Measurements from ENCODE around the gene RCC1.
A peak's percentile ranks its signal among the peaks of the same experiment; 100 is the strongest.
"Not testable (repeated sequence)": the region's sequence is repeated elsewhere in the genome, so short reads cannot be mapped to it uniquely, and the experiment has no call there.

Gene RCC1

DNA sequence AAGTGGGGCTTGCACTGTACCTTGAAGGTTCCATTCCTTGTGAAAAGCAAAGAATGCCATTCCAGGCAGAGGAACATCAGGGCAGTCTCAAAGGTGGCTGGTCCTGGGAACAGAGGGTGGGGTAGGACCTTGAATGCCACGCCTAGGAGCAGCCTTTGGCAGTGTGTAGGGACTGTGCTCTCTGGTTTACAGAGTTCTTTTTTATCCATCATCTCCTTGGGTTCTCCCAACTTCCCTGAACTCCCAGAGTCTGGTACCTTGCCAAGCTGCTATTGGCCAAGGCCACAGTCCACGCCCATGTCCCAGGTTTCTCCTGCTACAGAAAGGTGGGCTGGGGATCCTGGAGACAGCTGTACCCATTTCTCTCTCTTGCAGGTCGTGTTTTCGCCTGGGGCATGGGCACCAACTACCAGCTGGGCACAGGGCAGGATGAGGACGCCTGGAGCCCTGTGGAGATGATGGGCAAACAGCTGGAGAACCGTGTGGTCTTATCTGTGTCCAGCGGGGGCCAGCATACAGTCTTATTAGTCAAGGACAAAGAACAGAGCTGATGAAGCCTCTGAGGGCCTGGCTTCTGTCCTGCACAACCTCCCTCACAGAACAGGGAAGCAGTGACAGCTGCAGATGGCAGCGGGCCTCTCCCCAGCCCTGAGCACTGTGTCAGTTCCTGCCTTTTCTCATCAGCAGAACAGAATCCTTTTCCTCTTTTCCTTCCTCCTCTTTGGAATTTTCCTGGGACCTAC, 31.8 kb downstream of the RCC1 start:
- DNase-seq (ENCODE audit: low read depth): no peak
- H3K4me3 ChIP-seq (ENCODE audit: low read depth, low read length): no peak overlapping the region

DNA sequence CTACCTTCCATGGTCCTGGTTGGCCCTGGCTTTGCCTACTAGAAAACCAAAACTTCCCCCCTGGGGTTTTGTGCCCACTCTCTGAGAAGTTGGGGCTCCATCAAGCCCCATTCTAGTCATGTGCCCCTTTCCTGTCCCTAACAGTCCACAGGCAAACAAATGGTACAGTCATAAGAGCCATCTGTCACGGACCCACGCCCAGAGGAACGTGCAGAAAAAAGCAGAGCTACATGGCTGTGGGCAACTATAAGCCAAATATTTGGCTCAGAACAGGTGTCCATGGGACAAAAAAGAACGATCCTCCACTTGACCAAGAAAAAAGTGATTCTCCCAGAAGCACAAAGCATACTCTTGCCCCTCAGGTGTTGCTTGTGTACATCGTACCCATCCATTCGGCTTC, 32.4 kb downstream of the RCC1 start:
- DNase-seq (ENCODE audit: low read depth): no peak
- H3K4me3 ChIP-seq (ENCODE audit: low read depth, low read length): no peak overlapping the region

DNA sequence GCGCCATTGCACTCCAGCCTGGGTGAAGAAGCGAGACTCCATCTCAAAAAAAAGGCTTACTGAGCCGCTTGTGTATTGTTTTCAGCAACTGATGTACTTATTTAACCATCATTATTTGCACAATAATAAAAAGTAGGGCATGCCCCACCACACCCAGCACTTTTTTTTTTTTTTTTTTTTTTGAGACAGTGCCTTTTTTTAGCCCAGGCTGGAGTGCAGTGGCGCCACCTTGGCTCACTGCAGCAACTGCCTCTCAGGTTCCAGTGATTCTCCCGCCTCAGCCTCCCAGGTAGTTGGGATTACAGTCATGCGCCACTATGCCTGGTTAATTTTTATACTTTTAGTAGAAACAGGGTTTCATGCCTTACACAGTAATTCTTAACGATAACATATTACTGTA, 34.8 kb downstream of the RCC1 start:
- H3K4me3 ChIP-seq (ENCODE audit: low read depth, low read length): no peak overlapping the region

DNA sequence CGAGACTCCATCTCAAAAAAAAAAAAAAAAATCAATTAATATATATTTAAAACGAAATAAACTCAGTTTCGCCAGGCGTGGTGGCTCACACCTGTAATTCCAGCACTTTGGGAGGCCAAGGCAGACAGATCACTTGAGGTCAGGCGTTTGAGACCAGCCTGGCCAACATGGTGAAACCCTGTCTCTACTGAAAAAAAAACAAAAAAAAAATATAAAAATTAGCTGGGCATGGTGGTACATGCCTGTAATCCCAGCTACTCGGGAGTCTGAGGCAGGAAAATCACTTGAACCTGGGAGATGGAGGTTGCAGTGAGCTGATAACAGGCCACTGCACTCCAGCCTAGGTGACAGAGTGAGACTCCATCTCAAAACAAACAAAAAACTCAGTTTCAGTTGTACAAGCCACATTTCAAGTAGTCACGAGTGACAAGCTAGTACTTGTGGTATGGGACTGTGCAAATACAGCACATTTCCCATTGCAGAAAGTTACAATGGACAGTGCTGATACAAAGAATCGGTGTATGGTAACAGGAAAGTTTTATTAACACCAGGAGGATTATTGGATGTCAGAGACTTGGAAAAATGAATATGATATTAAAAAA, 35.7 kb downstream of the RCC1 start:
- DNase-seq (ENCODE audit: low read depth): not testable (repeated sequence)

More for the DNA sequence above, 34.8 kb downstream of the RCC1 start:
- no peak for DNase-seq (ENCODE audit: low read depth)

DNA sequence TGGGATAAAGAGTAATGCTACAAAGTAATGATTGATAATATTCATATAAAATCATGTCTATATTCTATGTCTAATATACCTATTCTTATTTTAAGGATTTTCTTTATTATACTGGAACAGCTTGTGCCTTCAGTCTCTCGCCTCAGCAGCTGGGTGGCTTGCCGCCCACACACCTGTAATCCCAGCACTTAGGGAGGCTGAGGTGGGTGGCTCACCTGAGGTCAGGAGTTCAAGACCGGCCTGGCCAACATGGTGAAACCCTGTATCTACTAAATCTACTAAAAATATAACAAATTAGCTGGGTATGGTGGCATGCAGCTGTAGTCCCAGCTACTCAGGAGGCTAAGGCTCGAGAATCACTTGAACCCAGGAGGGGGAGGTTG, 39.4 kb downstream of the RCC1 start:
- no peak overlapping the region for H3K4me3 ChIP-seq (ENCODE audit: low read depth, low read length)
- DNase-seq (ENCODE audit: low read depth): no peak

More for the DNA sequence above, 35.7 kb downstream of the RCC1 start:
- H3K4me3 ChIP-seq (ENCODE audit: low read depth, low read length): not testable (repeated sequence)

DNA sequence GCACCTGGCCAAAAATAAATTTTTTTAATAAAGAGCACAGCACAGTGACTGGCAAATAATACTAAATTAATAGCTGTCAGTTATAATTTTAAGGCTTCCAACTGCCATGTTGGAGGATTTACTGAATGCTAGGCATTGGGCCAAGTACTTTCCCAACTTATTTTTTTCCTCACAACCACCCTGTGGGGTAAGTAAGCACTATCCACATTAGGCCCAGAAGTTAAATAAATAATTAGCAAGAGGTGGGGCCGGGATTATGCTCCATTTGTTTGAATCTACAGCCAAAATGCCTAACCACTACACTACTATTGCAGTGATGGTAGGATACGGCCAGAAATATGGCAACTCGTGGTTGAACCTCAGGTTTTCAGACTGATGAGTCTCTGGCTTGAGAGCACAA, 42.5 kb downstream of the RCC1 start:
- DNase-seq (ENCODE audit: low read depth): no peak
- no peak overlapping the region for H3K4me3 ChIP-seq (ENCODE audit: low read depth, low read length)

DNA sequence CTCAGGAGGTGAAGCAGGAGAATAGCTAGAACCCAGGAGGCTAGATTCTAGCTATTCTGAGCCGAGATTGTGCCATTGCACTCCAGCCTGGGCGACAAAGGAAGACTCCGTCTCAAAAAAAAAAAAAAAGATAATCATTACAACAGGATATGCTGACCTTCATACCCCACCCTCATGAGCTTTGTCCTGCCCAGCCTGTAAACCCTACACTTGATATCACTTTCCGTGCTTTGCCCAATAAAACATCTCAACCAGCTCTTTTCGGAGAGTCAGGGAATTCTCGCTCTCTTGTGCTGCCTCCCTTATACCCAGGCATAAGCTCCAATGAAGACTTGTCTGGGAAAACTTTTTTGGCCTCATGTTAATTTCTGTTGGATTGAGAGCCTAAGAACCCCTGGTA, 45.5 kb downstream of the RCC1 start:
- no peak for DNase-seq (ENCODE audit: low read depth)
- H3K4me3 ChIP-seq (ENCODE audit: low read depth, low read length): no peak overlapping the region

DNA sequence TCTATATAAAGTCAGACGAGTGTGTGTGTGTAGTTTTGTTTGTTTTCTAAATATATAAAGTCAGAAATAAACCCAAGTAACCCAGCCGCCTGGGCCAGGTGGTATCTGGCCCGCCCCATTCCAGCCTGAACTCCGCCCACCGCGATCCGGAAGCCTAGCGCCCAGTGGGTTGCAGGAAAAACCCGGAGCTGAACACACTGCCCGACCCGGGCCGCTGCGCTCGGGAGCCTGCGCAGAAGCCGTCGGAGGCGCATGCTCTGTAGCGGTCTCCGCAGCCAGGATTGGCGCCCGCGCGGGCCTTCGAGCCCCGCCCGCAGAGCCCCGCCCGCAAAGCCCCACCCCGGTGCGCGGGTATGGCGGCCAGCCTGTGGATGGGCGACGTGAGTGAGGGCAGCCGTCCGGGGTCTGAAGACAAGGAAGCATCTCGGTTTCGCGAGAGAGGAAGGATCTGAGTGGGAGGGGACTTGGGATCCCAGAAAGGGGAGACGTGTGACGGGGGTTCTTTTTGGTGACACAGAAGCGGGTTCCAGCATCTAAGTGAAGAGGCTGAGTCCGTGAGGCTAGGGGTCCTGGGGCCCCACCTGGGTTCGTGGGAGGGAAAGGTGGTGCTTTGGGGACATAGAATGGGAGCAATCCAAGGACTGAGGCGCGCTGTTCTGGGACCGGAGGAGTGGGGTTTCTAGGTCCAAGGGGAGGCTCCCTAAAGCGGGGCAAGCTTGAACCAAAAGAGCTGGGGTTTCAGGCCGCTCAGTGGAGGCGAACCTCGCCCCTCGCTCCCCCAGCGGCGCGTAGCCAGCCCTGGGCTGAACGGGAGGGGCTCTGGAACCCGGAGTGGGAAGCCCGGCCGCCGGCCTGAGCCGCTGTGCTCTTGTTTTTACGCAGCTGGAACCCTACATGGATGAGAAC, 47.2 kb downstream of the RCC1 start, which contains the start of gene TRNAU1AP:
TSS of gene TRNAU1AP (plus strand) at position 328 of the 906 bp plus-strand sequence. CDS start at position 354, 26 bp downstream.
- peak within 1 kb of the TSS; percentile 71 for H3K4me3 ChIP-seq (ENCODE audit: low read depth, low read length)
- DNase-seq (ENCODE audit: low read depth): peak; percentile 86

DNA sequence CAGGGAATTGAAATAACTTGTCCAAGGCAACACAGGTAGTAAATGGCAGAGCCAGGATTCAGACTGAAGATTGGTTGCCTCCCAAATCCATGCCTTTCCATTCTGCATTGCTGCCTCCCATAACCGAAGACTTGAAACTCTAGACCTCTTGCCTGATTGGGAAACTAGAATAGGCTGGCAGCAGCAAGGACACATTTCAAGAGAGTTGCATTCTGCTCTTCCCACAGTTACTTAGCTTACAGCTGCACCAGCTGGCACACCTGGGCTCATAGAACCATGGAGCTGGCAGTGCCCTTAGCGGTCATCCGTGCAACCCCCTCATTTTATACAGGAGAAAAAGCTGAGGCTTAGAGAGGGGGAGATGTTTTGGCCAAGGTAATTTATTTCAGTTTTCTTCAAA, 55.0 kb downstream of the RCC1 start:
- no peak overlapping the region for H3K4me3 ChIP-seq (ENCODE audit: low read depth, low read length)
- DNase-seq (ENCODE audit: low read depth): no peak

DNA sequence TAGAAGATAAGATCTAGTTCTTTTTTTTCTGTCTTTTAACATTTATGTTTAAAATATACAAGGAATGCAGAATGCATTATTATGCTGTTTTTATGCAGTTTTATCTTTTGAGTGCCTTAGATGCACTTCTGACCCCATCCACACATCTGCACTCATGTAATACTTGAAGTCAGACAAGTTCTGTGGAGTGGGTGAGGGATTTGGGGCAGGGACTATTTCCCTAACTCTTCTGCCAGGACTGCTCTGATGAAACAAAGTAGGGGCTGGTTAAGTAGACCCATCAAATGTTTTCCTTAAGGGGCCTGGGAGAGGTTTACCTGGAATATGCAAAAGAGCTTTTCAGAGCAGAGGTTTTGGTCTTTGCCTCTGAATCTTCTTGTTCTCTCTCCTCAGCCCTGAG, 58.5 kb downstream of the RCC1 start:
- H3K4me3 ChIP-seq (ENCODE audit: low read depth, low read length): no peak overlapping the region
- DNase-seq (ENCODE audit: low read depth): no peak

DNA sequence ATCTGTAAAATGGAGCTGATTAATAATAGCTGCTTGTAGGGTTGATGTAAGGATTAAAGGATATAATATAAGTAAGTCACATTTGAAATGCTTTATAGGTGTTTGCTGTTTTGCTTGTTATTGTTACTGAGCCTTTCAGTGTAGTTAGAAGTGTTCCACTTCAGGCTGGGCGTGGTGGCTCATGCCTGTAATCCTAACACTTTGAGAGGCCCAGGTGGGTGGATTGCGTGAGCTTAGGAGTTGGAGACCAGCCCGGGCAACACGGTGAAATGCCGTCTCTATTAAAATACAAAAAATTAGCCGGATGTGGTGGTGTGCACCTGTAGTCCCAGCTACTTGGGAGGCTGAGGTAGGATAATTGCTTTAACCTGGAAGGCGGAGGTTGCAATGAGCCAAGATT, 59.2 kb downstream of the RCC1 start:
- no peak overlapping the region for H3K4me3 ChIP-seq (ENCODE audit: low read depth, low read length)
- no peak for DNase-seq (ENCODE audit: low read depth)

DNA sequence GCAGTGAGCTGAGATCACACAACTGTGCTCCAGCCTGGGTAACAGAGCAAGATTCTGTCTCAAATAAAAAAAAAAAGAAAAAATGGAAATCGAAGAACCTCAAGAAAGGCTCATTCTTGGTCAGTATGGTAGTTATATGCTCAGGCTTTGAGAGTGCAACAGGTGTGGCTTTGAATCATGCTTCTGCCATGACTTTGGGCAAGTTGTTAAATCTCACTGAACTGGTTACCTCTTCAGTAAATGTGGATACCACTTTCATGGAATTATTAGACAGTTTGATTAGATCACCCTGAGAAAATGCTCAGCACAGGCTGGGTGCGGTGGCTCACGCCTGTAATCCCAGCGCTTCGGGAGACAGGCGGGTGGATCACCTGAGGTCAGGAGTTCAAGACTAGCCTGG, 59.9 kb downstream of the RCC1 start:
- DNase-seq (ENCODE audit: low read depth): no peak
- no peak overlapping the region for H3K4me3 ChIP-seq (ENCODE audit: low read depth, low read length)

DNA sequence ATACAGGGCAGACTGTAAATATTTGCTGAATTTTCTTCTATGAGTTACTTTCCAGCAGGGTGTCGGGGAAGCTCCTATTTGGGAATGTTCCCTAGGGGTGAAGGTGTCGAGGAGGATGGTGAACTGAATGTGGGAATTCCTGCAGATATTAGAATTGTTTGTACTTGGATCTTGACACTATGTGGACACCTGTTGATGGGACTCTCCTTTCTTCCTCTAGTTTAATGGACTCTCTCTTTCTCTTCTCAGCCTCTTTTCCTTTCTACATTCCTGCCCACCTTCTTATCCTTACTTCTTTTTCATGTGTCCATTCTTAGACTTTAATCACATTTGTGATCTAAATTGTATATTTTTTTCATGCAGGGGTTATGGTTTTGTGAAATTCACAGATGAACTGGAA, 61.1 kb downstream of the RCC1 start:
- no peak for DNase-seq (ENCODE audit: low read depth)
- no peak overlapping the region for H3K4me3 ChIP-seq (ENCODE audit: low read depth, low read length)

DNA sequence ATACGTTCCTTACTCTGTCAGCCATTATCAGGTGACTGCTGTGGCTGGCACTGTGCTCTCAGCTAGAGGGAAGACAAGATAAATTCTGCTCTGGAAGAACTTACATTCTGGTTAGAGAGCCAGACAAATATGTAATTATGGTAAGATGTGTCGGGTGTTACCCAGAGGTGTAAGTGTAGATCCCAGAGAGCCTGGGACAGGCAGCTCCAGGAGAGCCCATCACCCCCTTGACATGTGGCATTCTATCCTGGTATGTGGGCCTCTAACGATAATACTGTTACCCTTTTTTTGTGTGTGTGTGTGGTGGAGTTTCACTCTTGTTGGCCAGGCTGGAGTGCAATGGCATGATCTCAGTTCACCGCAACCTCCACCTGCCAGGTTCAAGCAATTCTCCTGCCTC, 66.1 kb downstream of the RCC1 start:
- DNase-seq (ENCODE audit: low read depth): no peak
- H3K4me3 ChIP-seq (ENCODE audit: low read depth, low read length): no peak overlapping the region

DNA sequence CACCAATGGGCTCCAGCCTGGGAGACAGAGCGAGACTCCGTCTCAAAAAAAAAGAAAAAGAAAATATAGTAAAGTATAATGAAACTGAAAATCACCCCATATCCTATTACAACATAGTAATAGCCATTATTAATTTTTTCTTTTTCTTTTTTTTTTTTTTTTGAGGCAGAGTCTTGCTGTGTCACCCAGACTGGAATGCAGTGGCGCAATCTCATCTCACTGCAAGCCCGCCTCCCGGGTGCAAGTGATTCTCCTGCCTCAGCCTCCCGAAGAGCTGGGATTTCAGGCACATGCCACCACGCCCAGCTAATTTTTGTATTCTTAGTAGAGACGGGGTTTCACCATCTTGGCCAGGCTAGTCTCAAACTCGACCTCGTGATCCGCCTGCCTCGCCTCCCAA, 67.0 kb downstream of the RCC1 start:
- H3K4me3 ChIP-seq (ENCODE audit: low read depth, low read length); DNase-seq (ENCODE audit: low read depth): not testable (repeated sequence)

DNA sequence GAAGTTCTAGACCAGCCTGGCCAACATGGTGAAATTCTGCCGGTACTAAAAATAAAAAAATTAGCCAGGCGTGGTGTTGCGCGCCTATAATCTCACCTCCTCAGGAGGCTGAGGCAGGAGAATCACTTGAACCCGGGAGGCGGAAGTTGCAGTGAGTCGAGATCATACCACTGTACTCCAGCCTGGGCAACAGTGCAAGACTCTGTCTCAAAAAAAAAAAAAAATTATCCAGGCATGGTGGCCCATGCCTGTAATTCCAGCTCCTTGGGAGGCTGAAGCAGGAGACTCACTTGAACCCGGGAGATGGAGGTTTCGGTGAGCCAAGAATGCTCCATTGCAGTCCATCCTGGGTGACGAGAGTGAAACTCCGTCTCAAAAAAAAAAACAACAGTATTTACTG, 67.7 kb downstream of the RCC1 start:
- DNase-seq (ENCODE audit: low read depth): no peak
- no peak overlapping the region for H3K4me3 ChIP-seq (ENCODE audit: low read depth, low read length)

DNA sequence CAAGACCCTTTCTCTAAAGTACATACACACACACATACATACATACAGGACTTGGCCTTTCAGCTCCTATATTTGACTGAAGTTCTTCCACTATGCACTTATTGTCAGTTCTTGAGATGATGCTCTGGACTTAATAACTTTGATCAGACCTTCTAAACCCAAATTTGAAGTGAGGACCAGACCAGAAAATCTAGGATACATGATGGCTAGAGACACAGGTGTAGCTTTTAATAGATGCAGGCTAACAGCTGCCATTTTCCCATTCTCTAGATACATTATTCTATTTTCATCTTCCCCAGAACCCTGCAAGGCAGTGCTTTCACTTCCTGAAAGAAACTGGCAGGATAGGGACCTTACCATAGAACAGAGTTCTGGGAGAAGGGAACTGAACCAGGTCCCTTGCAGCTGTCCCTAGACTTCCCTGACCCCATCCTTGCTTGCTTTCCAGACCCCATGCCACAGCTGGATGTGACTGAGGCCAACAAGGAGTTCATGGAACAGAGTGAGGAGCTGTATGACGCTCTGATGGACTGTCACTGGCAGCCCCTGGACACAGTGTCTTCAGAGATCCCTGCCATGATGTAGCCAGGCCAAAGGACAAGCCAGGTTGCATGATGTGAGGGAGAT, 71.3 kb downstream of the RCC1 start:
- no peak for DNase-seq (ENCODE audit: low read depth)
- H3K4me3 ChIP-seq (ENCODE audit: low read depth, low read length): no peak overlapping the region

DNA sequence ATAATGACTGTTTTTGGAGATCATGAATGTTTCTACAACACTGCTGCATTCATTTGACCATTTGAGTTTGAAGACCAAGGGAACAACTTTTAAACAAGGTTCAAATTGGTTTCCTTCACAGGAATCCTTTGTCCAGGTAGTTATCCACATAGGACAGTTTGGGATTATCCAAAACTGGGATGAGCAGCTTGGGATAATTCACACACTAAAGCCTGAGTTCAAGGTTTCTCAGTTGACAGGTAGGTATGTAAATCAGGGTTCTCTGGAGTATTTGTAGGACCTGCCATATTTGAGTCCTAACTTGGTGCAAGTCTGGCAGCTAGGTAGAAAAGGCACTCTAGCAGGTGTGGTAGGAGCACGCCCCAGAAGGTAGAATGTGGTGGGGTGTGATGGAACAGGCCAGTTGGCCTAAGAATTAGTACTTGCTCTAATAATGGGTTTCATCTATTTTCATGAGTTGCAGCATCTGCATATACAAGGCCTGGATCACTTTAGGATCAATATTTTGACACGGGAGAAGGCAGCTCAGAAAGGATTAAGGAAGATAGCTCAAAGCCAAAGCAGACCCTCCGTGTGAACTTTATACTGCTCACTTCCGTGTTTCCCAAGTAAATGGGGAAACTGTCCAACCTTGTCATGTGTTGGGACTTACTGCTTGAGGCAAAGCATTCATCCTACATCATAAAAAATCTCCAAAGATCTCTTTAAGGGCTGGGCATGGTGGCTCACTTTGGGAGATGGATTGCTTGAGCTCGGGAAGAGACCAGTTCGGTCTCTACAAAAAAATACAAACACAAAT, 72.1 kb downstream of the RCC1 start:
- no peak overlapping the region for H3K4me3 ChIP-seq (ENCODE audit: low read depth, low read length)
- DNase-seq (ENCODE audit: low read depth): no peak

DNA sequence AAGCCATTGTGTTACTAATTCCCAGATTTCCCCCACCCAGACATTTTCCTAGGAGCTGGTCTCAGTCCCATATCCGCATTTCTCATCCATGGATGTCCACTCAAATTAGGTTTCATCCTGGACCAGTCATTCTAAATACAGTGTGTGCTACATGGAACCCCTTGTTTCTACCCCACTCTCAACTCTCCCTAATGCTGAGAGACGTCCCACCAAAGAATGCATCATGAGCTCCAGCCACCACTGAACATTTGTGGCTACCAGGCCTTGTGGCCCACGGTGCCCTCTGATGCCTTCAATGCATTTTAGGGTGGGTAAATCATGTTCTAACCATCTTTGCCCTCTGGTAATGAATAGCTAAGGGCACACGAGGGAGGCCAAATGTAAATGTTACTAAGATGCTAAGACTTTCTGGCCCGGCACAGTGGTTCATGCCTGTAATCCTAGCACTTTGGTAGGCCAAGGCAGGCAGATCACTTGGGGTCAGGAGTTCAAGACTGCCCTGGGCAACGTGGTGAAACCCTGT, 72.9 kb downstream of the RCC1 start:
- no peak for DNase-seq (ENCODE audit: low read depth)
- no peak overlapping the region for H3K4me3 ChIP-seq (ENCODE audit: low read depth, low read length)
